Hindlimb muscle (tissue), 1 donor: ENCODE data around the gene IL9. TPM values are rescaled to one million over a fixed set of nuclear protein-coding genes. Genes with fewer than 3 reads are reported as not detected.
"Not testable (repeated sequence)": the region's sequence is repeated elsewhere in the genome, so short reads cannot be mapped to it uniquely, and the experiment has no call there.

Experiments used
- DNase-seq: peaks from one replicate; pipeline ENCODE4 v3.0.0-alpha.2; 2013
- polyA plus RNA-seq: library from polyadenylated mRNA; unstranded; fragments of 120-200 nt; gene quantifications from one replicate; pipeline ENCODE4 v1.2.1, GENCODE V29; 2013; ENCODE audit not compliant: insufficient read length

The IL9 gene
- polyA plus RNA-seq, 1 donor: not detected

GRCh38 chr5:135867599-135867998, 28.0 kb downstream of the IL9 start:
- no peak for DNase-seq

DNA sequence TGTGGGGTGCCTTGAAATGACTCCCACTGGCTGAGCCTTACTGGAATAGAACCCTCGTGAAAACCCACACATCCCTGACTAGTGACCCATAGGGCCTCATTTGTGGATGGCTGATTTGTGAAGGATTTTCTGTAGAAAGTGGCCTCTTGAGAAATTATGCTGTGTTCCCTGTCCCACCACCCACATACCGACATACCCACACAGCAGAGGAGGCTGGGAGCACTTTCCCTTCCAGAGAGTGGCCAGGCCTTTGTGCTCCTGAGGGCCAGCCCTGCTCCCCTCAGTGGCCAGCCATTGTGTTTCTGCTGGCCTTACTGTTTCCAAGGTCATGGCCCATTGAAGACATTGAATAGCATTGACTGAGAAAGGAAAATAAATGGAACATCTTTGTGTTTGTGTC, 29.6 kb downstream of the IL9 start:
- DNase-seq: no peak

DNA sequence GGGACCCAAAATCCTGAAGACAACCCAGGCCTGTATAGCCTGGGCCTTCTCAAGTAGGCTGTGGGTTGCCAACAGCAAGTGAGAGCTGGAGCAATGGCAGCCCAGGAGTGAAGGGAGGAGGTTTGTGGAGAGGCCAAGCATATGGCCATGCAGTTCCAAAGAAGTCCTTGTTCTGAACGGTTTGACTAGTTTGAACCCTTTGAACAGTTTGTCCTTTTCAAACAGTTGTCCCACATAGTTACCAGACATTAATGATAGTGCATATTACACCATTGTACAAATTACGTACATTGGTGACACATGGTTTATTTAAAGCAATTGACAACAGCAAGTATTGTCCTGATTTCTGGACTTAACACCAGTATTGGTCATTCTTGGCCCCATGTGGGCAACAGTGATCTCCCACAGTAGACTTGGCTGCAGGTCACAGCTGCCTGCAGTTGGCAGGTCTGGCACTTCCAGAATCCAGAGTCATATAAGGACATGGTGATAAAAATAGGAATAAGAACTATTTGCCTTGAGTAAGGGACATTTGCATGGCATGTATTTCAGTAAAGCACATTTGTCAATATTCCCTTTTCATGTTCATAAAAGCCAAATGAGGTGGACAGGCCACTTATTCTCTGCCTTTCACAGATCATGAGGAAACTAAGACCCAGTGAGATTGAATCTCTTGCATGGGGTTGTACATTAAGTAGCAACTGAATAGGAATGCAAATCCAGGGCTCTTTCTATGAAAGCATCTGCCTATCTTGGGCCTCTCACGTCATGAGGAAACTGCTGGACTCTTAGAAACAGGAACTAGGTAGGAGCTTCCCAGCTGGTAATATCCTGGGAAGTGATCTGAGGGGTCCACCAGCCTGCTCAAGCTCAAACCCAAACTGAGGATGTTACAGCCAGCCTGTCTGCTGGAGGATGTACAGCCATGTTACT, 30.9 kb downstream of the IL9 start:
- no peak for DNase-seq

GRCh38 chr5:135862744-135863143, 32.9 kb downstream of the IL9 start:
- no peak for DNase-seq

DNA sequence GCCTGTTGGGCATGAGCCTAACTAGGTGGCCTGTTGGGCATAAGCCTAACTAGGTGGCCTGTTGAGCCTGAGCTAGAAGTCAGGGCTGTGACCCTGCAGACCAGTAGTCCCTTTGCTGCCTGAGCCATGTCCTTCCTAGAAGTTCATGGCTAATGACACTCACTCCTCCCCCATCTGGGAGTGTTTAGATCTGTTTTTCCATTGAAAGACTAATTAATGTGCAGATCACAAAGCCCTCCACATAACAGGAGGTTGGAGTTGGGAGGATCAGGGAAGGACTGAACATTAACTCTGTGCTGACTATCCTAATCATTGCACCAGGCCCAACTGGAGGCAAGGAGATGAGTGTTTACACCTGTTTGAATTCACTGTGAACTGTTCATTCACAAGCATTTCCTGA, 33.6 kb downstream of the IL9 start:
- DNase-seq: no peak

DNA sequence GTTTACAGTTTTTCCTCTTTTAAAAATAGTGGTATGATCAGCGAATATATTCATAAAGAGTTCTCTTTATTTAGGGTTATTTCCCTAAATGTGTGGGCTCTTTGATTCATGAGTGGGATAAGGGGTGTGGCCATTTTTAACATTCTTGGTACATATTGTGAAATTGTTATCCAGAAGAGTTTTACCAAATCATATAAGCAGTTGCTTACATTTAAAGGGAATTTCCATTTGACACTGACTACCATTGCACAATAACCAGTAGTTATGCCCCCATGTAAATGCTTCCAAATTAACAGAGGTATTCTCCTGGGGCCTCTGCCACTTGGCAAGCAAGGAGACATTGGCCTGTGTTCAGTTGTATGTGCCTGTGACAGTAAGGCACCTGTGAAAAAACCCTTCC, 34.0 kb downstream of the IL9 start:
- DNase-seq: no peak

DNA sequence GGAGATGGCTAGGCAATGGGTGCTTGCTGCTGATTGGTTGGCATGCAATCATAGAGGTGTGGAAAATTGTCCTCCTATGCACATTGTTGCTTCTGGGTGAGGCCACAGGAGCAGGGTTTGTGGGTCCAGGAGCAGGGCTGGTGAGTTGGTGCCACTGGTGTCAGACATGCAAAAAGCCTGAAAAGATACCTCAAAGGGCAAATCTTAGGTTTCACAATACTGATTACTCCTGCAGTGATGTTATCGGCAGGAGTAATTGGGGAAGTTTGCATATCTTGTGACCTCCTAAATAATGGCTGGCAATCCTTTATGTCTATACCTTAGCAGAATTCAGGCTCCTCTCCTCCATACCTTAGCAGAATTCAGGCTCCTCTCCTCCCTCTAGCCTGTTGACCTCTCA, 36.0 kb downstream of the IL9 start:
- no peak for DNase-seq

- DNase-seq: not testable (repeated sequence)
These were observed 36.5 kb downstream of the IL9 start for GRCh38 chr5:135859186-135859585.

- no peak for DNase-seq
These were observed 37.9 kb downstream of the IL9 start for GRCh38 chr5:135857630-135858311.

DNA sequence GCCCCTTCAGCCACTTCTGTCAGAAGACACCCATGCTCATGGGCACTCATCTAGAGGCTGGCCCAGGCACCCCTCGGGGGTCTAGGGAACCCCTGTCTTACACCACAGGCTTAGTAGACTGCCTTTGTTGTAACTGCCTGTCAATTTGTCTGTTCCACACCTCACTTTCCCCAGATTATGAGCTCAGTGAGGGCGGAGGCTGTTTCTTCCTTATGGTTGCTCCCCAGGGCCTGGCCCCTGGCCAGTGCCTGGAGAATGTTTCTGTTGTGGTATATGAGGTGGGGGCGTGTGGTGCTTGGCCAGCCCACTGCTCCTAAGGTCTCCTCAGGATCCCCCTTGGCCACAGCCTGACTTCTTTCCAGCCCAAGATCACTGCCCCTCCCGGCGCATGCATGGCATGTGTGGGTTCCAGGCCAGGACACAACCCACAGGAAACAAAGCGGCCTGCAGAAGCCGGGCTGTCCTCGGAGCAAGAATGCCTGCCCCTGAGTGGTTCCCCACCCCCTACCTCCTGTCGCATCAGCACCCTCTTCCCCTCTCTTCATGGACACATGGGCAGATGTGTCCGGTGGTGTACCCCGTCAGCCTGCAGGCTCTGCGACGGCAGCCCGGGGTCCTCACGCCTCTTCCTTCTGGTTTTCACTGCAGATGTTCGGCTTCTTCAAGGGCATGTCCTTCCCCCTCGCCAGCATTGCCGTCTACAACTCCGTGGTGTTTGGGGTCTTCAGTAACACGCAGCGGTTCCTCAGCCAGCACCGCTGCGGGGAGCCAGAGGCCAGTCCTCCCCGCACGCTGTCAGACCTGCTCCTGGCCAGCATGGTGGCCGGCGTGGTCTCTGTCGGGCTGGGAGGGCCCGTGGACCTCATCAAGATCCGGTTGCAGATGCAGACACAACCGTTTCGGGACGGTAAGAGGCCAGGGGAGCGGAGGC, 43.5 kb downstream of the IL9 start:
- no peak for DNase-seq

DNA sequence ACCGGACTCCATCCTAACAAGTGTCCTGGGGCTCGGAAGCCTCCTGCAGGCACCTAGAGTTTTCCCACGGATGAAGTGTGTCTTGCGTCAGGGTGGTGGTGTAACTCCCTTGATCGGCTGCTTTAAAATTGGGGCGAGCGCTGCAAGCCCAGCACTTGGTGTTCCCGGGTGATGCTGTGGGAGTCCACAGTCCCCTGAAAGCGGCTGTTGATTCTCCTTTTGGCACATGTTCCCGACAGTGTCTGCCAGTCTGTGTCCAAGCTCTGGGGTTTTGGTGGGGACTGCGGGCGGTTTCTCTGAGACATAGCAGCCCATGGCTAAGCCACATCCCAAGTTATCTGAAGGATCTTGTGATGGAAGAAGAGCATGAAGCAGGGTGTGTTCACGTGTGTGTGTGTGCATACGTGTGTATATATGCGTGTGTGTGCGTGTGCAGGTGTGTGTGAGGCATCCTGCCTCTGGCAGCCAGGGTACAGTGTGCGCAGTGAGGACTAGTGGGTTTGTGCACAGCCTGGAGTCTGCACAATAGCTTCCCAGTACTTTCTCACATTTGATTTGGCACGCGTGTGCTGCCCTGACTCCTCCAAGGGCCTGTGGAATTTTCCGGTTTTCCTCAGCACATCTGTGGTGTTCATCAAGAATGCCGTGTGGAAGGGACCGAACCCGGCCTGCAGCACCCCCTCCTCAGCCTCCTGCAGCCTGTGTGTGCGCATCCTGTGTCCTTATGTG, 44.3 kb downstream of the IL9 start:
- peak; percentile 21 for DNase-seq

DNA sequence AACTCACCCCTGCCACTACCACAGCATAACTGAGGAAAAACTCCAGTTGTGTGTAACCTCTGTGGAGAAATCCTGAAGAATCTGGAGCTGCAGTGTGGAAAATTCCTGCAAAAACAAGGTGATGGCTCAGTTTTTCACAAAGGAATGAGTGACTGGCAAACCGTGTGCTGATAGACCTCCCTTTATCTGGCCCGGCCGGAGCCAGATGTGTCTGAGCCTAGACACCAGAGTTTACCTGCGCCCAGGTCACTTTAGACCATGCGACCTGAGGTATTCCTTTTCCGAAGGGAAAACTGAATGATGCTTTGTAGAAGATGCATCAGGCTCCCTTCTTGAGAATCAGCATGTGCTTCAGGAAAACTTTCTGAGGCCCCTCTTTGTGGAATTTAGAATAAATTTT, 45.0 kb downstream of the IL9 start:
- no peak for DNase-seq

DNA sequence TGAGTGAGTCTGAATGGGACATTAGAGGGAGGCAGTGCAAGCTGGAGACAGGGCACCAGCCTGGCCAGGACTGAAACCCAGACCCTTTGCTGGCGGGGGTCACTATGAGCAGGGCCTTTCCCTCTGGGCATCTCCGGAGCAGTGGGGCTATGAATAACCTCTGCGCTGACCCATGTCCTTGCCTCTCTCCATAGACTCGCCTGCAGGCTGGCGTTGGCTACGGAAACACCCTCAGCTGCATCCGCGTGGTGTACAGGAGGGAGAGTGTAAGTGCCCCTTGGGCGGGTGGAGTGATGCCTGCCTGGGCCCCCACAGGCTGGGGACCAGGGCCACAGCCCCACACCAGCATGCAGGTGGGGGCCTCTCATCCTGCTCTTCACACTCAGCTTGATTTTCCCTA, 45.4 kb downstream of the IL9 start:
- DNase-seq: no peak

GRCh38 chr5:135847976-135848375, 47.7 kb downstream of the IL9 start:
- no peak for DNase-seq

DNA sequence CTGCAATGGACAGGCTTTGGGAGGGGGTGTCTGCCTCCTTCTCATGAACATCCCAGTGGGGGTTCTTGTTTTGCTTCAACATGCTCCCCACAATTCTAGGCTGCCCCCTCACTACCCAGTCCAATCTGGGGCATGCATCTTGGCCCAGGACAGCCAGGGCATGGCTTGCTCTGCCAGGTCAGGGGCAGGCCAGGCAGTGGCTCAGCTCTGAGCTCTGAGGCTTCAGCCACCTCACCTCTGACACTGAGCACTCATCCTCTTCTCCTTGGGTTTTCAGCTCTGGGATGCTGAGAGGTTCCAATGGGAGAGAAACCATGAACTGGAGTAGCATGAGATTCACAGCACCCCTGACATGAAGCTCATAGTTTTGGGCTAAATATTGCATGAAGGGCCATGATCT, 49.3 kb downstream of the IL9 start:
- DNase-seq: no peak

- DNase-seq: no peak
These were observed 51.9 kb downstream of the IL9 start for GRCh38 chr5:135843571-135844337.

DNA sequence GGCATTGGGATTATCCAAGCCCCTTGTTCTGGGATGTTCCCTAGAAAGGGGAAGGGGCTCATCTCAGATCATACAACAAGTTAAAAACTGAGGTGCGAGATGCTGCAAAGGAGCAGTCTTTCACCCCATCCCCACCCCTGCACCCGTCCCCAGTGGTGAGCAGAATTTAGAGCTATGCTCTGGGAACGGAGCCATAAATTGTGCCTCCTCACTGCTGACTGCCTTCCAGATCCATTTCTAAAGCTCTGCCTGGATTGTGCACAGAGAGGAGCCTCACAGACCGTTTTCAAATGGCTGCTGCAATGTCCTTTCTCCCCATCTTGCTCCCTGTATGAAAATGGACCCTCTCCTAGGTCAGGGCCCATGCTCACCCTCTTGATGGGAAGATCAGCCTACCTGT, 52.9 kb downstream of the IL9 start:
- no peak for DNase-seq
